HuH-7 (cell line): ENCODE data around the gene VIPR2.
"Not testable (repeated sequence)": the region's sequence is repeated elsewhere in the genome, so short reads cannot be mapped to it uniquely, and the experiment has no call there.

Source experiments
- DNase-seq: peaks from one replicate; pipeline ENCODE4 v3.0.0; 2011; ENCODE audit warnings: low spot score

VIPR2 gene, protein sequence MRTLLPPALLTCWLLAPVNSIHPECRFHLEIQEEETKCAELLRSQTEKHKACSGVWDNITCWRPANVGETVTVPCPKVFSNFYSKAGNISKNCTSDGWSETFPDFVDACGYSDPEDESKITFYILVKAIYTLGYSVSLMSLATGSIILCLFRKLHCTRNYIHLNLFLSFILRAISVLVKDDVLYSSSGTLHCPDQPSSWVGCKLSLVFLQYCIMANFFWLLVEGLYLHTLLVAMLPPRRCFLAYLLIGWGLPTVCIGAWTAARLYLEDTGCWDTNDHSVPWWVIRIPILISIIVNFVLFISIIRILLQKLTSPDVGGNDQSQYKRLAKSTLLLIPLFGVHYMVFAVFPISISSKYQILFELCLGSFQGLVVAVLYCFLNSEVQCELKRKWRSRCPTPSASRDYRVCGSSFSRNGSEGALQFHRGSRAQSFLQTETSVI

DNA sequence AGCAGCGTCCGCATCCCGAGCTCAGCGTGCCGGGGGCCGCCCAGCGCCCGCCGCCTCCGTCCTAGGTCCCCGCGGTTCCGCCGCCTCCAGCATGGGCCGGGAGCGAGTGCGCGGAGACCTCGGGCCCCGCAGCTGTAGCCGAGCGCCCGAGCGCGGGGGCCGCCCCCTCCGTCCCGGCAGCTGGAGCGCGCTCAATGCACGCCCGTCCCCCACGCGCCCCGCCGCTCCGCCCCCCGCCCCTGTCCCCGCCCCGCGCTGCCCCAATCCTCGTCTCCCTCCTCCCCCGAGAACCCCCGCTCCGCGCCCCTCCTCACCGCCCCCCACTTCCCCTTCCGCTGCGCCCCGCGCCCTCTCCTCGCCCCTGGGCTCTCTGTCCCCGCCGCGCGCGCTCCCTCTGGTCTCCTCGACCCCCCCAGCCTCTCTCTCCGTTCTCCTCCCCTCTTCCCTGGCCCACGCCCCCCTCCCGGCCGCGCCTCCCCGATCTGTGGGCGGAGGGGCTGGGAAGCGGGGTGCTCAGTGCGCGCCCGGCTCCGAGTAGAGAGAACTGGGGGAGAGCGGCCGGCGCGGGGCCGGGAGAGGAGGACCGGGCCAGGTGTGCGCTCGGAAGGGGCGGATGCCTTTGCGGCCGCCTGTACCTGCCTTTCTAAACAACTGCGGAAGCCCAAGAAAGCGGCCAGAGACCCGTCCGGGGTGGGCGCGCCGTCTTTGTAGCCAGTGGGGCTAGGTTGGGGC, at the start of gene VIPR2:
Gene VIPR2 (minus strand): TSS at position 110 of the 732 bp plus-strand sequence. CDS start 96 bp downstream, at position 14.
- no peak for DNase-seq

DNA sequence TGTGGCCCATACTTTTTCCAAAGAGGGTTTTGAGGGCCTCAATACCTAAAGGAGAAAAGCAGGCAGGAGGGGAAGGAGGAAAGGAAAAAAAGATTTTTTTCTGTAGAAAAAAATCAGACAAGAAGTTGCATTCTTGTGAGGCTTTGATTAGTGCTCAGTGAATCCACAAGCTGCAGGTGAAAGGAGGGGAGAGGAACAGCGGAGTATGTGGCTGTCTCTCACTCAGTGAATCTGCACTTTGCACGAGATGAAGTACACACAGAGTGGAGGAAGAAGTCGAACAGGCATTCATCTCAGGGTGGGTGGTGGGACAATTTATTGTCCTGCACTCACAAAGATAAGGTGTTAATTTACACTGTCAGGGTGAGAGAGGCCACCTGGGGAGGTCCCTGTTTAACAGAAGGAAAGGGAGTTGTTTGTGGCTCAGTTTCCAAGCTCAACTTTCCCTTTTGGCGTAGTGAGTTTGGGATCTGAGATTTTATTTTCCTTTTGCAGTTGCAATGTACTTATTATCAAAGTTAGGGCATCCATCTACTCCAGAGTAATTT, 49.0 kb upstream of the VIPR2 start:
- no peak for DNase-seq

DNA sequence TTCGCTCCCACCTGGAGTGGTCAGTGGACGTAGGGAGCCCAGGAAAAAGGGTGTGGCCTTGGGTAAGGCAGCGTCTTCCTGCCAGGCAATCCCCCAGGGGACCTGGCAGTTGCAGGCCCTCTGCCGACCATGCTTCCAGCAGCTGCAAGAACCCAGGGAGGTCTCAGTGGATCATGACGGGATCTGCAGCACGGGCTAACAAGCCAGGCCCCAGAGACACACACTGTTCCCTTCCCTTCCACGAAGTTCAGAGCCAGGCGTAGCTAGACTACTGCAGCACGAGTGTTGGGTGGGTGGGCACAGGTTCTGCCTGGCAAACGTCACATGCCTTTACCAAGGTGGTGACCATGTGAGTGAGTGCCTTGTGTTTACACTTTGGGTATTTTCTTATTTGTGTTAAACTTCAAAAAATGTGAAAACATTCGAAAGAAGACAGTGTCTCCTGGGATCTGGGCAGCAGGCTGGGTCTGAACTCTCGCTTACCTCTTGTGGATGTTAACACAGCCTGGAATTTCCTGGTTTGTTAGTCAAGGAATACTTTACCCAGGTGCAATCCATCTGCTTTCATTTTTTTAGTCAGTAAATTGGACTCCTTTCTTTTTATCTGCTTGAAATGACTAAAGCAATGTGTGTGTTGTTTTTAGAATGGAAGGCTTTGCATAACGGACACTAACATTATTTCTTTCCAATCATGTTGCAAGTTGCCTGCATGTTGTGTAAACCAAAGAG, 48.2 kb upstream of the VIPR2 start:
- no peak for DNase-seq

DNA sequence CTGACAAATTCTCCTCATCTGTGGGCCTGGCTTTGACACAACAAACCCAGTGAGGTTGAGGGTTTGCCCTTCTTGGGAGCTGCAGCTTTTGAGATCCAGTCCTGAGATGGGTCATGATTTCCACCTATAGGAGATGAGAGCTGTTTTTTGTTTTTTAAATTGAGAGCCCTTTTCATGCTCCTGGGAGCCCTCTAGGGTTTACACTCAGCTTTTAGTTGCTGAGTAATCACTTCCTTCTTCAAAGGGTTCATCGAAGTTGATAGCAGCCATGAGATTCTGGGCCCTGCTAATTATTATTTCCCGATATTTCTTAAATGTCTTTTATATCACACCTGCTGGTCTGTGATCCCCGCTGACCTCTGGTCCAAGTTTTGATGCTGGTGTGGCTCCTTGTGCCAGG, 47.3 kb upstream of the VIPR2 start:
- no peak for DNase-seq

DNA sequence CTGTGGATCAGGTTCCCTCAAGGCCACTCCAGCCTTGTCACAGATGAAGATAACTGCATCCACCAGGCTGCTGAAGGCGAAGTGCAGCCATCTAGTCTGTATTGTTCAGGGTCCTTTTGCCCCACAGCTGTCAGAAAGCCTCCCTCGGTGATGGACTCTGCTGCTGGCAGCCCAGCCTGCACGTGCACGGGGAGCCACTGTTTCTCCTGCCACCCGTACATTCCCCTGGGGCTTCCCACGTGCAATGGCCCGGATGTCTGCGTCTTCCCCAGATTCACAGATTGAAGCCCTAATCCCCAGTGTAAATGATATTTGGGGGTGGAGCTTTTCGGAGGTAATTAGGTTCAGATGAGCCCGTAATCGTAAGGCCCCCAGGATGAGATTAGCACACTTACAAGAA, 46.6 kb upstream of the VIPR2 start:
- no peak for DNase-seq

DNA sequence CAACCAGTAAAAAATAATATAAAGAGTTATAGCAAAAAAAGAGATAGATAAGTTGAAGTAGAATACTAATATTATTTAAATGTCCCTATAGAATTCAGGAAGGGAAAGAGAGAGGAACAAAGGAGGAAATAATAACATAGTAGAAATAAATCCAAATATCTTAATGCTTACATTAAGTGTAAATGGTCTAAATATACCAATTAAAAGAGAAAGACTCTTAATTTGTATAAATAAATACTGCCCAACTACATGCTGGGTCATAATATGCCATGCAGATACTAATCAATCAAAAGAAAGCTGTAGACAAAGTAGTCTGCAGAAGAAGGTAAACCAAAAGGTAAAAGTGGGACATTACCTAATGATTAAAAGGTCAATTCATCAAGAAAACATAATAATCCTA, 43.3 kb upstream of the VIPR2 start:
- DNase-seq: no peak

DNA sequence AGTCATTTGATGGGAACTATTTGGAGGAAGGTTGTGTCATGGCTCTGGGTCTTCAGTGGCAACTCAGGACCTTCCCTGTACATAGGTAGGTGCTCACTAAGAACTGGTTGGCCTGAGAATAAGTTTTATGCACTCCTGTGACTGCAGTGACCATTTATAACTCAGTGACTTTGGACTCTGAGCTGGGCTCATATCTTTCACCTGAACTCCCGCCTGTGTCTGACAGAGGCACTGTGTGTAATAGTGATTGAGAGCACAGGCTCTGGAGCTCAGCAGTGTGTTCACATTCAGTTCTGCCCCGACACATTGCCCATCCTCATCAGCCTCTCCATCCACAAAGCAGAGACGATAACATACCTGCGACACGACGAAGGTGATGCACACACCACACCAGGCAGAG, 34.6 kb upstream of the VIPR2 start:
- DNase-seq: no peak

DNA sequence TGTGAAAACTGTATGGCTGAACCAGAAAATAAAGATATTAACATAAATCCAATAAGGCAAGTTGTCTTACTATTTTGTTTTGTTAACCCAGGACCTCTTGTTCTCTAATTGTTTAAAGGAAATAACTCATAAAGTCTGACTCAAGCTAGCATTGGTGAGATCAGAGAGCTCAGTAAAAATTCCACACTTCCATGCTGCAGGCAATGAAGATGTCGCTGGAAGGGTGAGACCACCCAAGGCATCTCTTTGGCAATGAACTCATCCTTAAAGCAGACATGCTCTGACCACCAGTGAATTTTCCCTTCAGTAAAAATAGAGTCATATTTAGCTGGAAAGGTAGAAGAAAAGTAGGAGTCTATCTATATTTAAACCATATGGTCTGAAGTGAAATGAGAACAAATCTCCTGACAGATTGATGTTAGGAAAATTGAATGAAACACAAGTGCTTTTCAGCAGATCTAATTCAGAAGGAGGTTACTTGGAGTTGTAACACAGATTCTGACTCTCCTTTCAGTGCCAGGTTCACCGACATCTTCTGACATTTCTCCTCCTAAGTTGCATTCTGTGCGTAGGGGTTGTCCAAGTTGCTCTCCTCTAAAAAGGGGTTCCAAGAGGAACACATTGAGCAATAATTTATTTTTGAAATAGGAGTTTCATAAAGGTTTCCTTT, 32.8 kb upstream of the VIPR2 start:
- DNase-seq: no peak

DNA sequence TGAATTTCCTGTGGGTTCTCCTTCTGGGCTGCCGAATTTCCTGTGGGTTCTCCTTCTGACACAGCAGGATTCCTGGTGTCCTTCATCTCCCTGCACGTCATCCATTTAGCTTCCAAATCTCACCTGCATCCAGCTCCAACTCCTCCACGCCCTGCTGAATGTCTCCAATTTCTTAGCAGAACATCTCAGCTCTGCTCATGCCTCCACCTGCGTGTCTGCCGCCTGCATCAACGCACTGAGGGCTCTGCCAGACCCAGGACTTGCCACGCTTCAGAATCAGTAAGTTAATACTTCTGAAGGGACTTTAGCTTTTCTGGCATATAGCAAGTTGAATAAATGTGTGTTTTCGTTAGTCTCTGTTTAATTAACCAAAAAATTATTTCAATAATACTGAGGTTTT, 31.1 kb upstream of the VIPR2 start:
- no peak for DNase-seq

DNA sequence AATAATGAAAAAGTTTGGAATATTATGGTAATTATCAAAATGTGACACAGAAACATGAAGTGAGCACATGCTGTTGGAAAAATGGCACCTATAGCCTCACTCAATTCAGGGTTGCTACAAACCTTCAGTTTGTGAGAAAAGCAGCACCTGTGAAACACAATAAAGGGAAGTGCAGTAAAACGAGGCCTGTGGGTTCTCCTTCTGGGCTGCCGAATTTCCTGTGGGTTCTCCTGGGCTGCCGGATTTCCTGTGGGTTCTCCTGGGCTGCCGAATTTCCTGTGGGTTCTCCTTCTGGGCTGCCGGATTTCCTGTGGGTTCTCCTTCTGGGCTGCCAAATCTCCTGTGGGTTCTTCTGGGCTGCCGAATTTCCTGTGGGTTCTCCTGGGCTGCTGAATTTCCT, 30.4 kb upstream of the VIPR2 start:
- DNase-seq: not testable (repeated sequence)

DNA sequence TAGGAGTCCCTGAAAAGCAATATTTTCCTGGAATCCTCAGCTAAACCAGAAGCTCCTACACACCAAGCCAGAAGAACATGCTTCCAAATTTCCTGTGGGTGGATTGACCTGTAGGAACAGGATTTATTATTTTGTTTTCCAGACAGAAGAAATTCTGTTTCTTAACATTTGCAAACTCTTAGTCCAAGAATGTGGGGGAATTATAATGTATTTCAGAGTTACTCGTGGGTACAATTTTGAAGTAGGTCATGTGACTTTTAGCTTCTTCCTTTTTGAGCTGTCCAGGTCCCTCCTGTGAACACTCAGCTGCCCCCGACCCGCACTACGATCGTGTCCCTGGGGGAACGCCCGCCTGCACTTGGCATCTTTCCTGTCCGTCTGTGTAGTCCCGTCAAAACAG, 27.7 kb upstream of the VIPR2 start:
- DNase-seq: no peak

DNA sequence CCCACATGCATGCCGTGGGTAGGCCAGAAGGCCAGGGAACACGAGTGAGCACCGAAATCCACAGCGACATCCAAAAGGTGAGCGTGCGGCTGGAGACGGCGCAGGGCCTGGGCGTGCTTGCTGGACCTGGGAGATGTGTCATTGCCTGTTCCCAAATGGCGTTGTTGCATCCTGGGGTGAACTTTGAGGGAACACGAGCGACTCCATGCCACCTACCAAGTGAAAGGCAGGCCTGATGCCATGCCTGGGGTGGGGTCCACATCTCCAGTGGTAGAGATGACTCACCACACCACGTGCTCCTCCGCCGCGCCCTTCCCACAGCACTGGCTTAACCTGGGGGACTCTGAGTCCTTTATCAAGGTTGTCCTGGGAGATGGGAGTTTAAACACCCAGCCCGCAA, 24.7 kb upstream of the VIPR2 start:
- no peak for DNase-seq

DNA sequence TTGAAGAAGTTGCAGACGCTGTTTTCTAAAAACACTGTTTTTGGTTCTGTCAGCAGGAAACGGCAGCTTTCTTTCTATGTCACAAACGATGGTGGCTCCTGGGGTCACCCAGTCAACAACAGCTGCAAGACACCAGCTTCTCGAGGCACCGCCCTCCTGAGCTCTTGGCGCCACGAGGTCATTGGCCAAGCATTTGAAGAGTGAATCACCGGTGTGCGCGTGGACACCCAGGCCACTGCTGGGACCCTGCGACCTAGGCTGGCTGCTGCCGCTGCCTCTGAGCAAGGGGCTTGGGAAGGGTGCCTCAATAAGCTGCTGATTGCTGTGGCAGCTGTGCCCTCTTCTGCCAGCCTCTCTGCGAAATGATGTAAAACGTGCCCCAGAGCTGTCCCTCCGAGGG, 22.5 kb upstream of the VIPR2 start:
- DNase-seq: no peak

DNA sequence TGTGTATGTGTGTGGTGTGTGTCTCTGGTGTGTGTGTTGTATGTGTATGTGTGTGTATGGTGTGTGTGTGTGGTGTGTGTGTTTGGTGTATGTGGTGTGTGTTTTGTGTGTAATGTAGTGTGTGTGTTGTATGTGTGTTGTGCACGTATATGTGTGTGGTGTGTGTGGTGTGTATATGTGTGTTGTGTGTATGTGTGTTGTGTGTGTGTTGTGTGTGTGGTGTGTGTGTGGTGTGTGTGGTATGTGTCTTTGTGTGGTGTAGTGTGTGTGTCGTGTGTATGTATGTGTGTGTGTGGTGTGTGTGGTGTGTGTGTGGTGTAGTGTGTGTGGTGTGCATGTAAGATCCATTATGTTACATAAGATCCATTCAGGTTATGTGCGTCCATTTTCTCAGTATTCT, 21.9 kb upstream of the VIPR2 start:
- DNase-seq: no peak

DNA sequence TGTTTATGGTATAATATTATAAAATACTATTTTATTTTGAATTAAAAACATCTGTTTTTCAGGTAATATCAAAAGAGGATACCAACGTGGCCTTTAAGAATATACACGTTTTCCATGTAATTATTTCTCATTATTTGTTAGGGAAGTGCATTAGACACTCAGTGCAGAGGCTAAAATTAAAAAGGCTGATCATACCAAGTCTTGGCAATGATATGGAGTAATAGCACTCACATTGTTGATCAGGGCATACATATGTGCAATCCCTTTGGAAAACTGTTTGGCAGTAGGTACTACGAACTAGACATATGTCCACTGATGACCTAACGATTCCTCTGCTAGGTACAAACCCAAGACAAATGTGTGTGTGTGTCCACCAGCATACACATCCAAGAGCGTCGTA, 20.7 kb upstream of the VIPR2 start:
- no peak for DNase-seq

DNA sequence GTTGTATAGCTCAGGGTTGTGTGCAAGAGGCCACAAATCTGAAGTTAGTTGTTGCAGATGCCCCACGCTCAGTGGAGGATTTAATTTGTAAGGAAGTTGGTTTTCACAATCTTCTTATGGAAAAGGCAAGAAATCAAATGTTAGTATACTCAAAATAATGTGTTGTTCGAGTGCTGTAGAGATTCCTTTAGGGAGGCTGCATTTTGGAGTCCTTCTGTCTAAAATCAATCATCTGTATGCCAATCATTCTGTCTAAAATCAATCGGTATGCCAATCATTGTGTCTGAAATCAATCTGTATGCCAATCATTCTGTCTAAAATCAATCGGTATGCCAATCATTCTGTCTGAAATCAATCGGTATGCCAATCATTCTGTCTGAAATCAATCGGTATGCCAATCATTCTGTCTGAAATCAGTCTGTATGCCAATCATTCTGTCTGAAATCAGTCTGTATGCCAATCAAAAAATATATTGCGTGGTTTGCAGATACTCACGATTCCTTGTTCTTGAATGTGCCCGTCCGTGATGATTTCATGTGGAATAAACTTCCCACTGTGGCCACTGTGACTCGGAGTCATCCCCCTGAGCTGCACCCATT, 19.1 kb upstream of the VIPR2 start:
- DNase-seq: not testable (repeated sequence)

DNA sequence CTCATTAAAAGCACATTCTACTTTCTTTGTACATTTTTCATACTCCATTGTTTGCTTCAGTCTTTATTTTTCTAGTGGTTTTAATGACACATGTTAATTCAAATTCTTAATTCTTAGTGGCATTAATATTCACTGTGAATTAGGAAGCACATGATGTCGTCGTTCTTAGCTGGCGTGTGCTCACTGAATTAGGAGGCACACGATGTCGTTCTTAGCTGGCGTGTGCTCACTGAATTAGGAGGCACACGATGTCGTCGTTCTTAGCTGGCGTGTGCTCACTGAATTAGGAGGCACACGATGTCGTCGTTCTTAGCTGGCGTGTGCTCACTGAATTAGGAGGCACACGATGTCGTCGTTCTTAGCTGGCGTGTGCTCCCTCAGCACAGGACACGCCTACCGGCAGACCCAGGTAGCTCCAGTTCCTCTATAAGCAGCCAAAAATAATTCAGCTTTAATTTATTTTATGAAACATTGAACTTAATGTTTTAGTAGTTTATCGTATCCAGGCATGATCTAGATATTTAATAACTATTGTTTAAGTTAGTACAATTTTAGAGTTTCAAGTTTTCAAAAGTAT, 17.5 kb upstream of the VIPR2 start:
- not testable (repeated sequence) for DNase-seq

DNA sequence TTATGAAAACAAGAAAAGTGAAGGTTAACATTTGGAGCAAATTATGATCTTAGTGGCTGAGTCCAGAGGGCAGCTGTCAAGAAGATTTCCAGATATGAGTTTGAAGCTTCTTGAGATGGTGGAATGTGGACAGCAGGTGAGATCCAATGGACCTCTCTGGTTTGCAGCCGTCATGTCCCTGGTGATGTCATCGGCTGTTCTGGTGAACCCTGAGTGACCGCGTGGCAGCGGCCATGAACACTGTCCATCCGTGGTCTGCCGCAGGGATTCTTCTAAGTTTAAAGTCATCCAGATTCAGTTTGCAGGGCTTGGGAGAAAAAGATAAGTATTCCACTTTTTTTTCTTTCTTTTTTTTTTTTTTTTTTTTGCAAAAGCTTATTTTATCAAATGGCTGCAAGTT, 15.8 kb upstream of the VIPR2 start:
- DNase-seq: no peak

DNA sequence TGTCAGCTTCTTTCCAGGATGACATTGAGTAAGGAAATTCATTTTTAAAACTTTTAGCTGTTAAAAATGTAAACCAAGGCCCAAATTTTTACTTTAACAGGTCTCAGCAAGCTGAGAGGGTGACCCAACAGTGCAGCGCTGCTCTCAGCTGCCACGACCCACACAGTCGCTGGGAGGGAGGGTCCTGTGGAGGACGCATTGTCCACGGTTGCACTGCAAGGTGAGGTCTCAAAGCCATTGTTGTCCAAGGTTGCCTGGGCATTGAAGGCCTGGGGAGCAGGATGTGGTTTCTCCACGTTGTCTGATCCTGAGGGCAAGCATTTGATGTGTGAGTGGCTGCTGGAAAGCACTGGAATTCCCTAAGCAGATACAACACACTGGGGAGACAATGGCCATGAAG, 15.1 kb upstream of the VIPR2 start:
- no peak for DNase-seq

DNA sequence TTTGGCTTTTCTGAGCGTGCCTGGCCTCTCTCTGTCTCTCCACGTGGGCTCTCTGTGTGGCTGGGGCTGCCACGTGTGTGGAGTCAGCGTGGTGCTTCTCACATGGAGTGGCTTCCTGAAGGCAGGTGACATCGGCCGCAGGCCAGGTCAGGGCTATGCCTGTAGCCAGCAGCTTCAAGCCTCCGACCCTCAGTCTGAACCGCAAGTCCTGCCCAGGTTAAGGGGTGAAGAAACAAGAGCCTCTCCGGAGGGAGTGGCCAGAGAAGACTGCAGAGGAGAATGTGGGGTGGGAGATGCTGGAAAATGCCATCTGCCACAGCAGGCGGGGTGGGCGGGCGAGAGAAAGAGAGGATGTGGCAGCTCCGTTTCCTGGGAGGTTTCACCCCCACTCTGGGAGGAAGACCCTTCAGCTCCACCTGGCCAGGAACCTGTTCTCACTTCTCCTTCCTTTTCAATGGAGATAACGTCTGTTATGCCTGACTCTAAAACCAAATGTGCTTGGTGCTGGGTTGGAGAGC, 14.3 kb upstream of the VIPR2 start:
- no peak for DNase-seq
